BJ (cell line): ENCODE results near the gene TUT7. TPM values are rescaled to one million over a fixed set of nuclear protein-coding genes. Genes with fewer than 3 reads are reported as not detected.

Source experiments
- CTCF ChIA-PET: fragments of 350-600 bp; formaldehyde crosslinking; extraction: SDS; loops from one replicate; lab custom pipeline; 2021; ENCODE audit warnings: antibody characterized with exemption, inconsistent platforms; lab: Yijun Ruan, JAX
- POLR2A ChIA-PET: fragments of 300-600 bp; sonication (Branson Sonifier 250); formaldehyde crosslinking; extraction: SDS; loops from one replicate; lab custom pipeline; 2021; ENCODE audit warnings: antibody characterized with exemption; lab: Charles Lee
- DNase-seq: peaks from one replicate; pipeline ENCODE4 v3.0.0-alpha.2; 2011; ENCODE audit warnings: low read depth
- H3K27me3 ChIP-seq: 2 replicates; pipeline ENCODE4 v1.6.0; 2011; ENCODE audit warnings: low read length; ENCODE audit not compliant: control insufficient read depth, insufficient read depth
- H3K36me3 ChIP-seq: 2 replicates; pipeline ENCODE4 v1.5.1; 2011; ENCODE audit warnings: low read length; ENCODE audit not compliant: control insufficient read depth, insufficient read depth
- H3K4me3 ChIP-seq: 2 replicates; pipeline ENCODE4 v1.5.1; 2011; ENCODE audit warnings: low read depth, mild to moderate bottlenecking, control low read depth, low read length
- polyA plus RNA-seq: library from polyadenylated mRNA; depleted of rRNA; stranded (reverse); fragments of >200 nt; gene quantifications from 2 replicates; pipeline ENCODE4 v1.2.3, GENCODE V29; 2011
- TF ChIP-seq, protein P1 (sequence below): IDR thresholded peaks from 2 replicates; pipeline ENCODE4 v1.5.1; 2011; ENCODE audit warnings: low read depth, mild to moderate bottlenecking, control low read depth, inconsistent platforms, low read length, moderate library complexity; ENCODE audit not compliant: insufficient read depth

Gene TUT7
- polyA plus RNA-seq, 1 experiment = 11.5 TPM

DNA sequence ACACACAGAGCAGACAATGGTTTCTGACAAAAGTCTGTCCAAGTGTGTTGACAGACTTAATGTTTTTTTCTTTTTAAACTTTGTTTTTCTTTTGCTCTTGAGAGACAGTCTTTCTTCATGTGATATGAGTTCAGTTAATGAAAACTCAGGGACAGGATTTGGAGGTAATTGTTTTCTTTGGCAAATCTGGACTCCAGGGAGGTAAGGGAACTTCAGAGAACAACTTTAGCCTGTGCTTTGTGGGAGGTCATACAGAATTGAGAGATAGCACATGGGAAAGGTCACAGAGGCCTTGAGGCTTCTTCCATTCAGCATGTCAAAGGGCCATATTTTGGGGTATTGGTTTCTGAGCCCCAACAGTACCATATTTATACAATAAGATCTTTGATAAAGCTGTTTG, 104.1 kb downstream of the TUT7 start:
- no peak for DNase-seq
- POLR2A ChIA-PET = no interaction called here
- no peaks in the 10 kb centered on the region for H3K27me3 ChIP-seq
- H3K4me3 ChIP-seq = no peak overlapping the region
- no peaks in the 10 kb centered on the region for H3K36me3 ChIP-seq
- TF ChIP-seq, protein P1, sequence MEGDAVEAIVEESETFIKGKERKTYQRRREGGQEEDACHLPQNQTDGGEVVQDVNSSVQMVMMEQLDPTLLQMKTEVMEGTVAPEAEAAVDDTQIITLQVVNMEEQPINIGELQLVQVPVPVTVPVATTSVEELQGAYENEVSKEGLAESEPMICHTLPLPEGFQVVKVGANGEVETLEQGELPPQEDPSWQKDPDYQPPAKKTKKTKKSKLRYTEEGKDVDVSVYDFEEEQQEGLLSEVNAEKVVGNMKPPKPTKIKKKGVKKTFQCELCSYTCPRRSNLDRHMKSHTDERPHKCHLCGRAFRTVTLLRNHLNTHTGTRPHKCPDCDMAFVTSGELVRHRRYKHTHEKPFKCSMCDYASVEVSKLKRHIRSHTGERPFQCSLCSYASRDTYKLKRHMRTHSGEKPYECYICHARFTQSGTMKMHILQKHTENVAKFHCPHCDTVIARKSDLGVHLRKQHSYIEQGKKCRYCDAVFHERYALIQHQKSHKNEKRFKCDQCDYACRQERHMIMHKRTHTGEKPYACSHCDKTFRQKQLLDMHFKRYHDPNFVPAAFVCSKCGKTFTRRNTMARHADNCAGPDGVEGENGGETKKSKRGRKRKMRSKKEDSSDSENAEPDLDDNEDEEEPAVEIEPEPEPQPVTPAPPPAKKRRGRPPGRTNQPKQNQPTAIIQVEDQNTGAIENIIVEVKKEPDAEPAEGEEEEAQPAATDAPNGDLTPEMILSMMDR = no peak
- CTCF ChIA-PET = interaction anchor here (1.3 kb wide), 1 partner anchor 12 kb away, joined by 3 read pairs; no protein-coding TSS in a partner anchor

GRCh38 chr9:86248746-86249145, 105.5 kb downstream of the TUT7 start:
- H3K4me3 ChIP-seq = no peak overlapping the region
- H3K36me3 ChIP-seq = no peaks in the 10 kb centered on the region
- TF ChIP-seq, protein P1 = no peak
- no peak for DNase-seq
- CTCF ChIA-PET = interaction anchor here (1.0 kb wide), 1 partner anchor 11 kb away, joined by 3 read pairs; the partner anchor contains the start of gene C9orf153
- H3K27me3 ChIP-seq = no peaks in the 10 kb centered on the region
- POLR2A ChIA-PET = no interaction called here

DNA sequence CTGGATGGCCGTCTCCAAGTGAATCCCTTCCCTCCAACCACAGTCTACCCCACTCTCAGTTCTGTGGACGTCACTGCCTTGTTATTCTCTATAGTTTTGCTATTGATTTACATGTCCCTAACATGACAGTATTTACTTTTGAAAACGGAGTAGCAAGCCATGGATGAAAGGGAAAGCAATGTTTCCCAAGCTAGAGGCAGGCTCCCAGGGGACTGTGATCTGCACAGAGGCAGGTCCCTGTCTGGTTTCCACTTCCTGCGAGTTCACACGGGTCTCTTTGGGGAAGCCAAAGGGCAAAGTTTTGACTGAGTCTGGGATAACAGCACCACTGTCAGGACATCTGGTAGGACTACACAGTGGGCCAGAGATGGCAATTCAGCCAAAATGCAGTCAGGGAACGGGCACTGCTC, 107.5 kb downstream of the TUT7 start:
- Histone ChIP-seq H3K27me3 (no peaks in the 10 kb centered on the region), H3K36me3 (no peaks in the 10 kb centered on the region), H3K4me3 (no peak overlapping the region)
- CTCF ChIA-PET = no interaction called here
- no peak for DNase-seq
- TF ChIP-seq, protein P1 = no peak
- POLR2A ChIA-PET = no interaction called here

GRCh38 chr9:86242071-86242470, 112.1 kb downstream of the TUT7 start:
- Histone ChIP-seq H3K27me3 (no peaks in the 10 kb centered on the region), H3K4me3 (no peak overlapping the region), H3K36me3 (no peaks in the 10 kb centered on the region)
- TF ChIP-seq, protein P1 = no peak
- DNase-seq = no peak
- CTCF ChIA-PET = no interaction called here
- POLR2A ChIA-PET = interaction anchor here (0.7 kb wide), 1 partner anchor 31 kb away, joined by 3 read pairs; no protein-coding TSS in a partner anchor

- TF ChIP-seq, protein P1 = no peak
- no peak for DNase-seq
- no peak overlapping the region for H3K4me3 ChIP-seq
- H3K27me3 ChIP-seq = no peaks in the 10 kb centered on the region
- POLR2A ChIA-PET = no interaction called here
- CTCF ChIA-PET = interaction anchor here (3.7 kb wide), 1 partner anchor 39 kb away, joined by 11 read pairs; no protein-coding TSS in a partner anchor
- no peaks in the 10 kb centered on the region for H3K36me3 ChIP-seq
These were observed 113.0 kb downstream of the TUT7 start for GRCh38 chr9:86241216-86241615.
